A549 treated with AZD2906 at 1 μM for 4 hours (cell line): ENCODE data around the gene SMC3. TPM values are rescaled to one million over a fixed set of nuclear protein-coding genes. Genes with fewer than 3 reads are reported as not detected.

ENCODE experiments used
- total RNA-seq: library from RNA; stranded (reverse); fragments of 200-300 nt; extraction: Qiagen RNA extraction; gene quantifications from 5 replicates; pipeline ENCODE4 v1.2.3, GENCODE V29; 2022

The SMC3 gene
- 35.8 to 62.7 TPM (median 41.5 TPM) in 5 replicates for total RNA-seq

DNA sequence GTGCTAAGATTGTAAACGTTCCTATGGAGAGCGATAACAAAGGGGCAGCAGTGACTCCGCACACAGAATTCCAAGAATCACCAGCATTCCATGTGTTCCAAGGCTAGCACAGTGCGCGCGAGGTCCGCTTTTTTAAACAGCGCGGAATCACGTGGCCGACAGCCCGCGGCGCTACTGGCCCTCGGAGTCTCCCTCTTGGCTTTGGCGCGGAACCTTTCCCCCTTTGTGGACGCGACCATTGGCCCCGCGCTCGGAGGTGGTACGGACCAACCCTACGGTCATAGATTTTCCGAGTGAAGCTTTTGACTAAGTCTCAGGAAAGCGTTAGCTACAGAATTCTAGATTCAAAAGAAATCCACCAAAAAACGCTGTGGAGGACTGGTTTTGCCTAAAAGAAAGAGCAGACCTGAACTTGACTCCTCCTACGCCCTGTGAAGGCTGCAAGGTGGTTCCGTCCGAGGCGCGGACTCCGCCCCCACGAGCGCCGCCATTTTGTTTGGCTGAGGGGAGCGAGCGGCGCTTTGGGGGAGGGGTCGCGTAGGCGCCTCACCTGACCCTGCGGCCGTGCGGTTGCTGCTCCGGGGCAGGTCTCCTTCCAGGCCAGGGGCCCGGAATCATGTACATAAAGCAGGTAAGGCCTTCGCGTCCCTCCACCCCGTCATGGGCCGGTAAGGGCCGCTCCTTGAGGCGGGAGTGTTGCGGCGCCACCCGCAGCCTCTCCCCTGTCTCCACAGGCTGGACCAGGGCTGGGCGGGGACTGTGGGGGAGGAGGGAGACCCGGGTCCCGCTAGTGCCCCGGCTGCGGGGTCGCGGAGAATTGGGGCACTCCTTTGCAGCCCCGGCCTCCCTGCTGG is at the start of gene SMC3:
SMC3 (plus strand) TSS at position 495 of the 854 bp plus-strand sequence; CDS start at position 617, 122 bp downstream.

DNA sequence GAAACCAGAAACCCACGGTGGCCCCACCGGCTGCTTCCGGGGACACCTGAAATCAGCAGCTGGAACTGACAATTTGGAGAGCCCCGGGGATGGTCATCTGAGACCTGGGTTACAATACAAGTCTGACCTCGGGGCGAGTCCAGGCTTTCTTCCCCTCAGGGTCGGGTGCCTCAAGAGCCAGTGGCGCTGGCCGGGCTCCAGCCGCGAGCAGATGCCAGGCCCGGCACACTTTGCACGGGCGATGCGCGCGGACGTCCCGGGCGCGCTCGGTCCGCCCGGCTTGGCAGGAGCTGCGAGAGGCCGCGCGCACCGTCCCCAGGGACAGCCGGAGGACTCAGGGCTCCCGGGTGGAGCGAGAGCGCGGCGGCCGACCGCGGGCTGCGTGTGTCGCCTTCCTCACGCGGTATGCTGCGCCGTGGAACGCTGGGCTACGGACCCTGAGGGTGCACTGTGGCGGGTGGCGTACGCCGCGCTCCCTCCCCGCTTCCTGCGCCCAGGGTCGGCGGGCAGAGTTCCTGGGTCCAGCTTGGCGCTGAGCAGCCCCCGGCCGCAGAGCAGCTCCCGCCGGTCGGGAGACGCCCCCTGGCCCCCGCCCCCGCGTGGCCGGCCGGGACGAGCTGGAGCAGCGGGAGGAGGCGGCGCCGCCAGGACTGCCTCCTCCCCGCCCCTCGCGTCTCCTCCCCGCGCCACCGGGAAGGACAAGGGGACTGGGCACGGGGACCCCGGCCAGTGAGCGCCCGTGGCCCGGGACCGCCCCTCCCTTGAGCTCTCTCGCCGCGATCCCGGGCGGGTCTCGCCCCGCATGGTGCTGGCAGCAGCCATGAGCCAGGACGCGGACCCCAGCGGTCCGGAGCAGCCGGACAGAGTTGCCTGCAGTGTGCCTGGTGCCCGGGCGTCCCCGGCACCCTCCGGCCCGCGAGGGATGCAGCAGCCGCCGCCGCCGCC is 76.4 kb downstream of the SMC3 start, which contains the start of gene RBM20:
RBM20 (plus strand) TSS at position 684 of the 945 bp plus-strand sequence; CDS start at position 803, 119 bp downstream.

Other genes starting within 250 kb of the SMC3 start
- 105 to 145 TPM (median 121 TPM) in 5 replicates for gene DUSP5, start 69.8 kb upstream of the SMC3 start, total RNA-seq
- 3.3 to 4.3 TPM (median 3.8 TPM) in 5 replicates for gene RBM20, start 76.6 kb downstream of the SMC3 start, total RNA-seq